DOHH2 (cell line): ENCODE measurements around the gene CSGALNACT2.

Experiments
- H3F3A ChIP-seq: fragments of 200-600 bp; sonication (generic), shearing (Covaris generic); 2 replicates; pipeline ENCODE4 v1.6.0; 2016; ENCODE audit warnings: antibody characterized with exemption, mild to moderate bottlenecking; ENCODE audit not compliant: control insufficient read depth, insufficient read depth
- H3K27ac ChIP-seq: fragments of 200-600 bp; sonication (generic); 2 replicates; pipeline ENCODE4 v1.5.1; 2014; ENCODE audit warnings: low read depth, mild to moderate bottlenecking, low read length, moderate library complexity
- H3K27me3 ChIP-seq: fragments of 200-600 bp; sonication (generic); 2 replicates; pipeline ENCODE4 v1.6.1; 2014; ENCODE audit warnings: mild to moderate bottlenecking, low read length, mixed read lengths; ENCODE audit not compliant: control insufficient read depth
- H3K36me3 ChIP-seq: fragments of 200-600 bp; sonication (generic); 2 replicates; pipeline ENCODE4 v1.6.1; 2014; ENCODE audit warnings: mild to moderate bottlenecking, low read length, moderate library complexity, mixed read lengths; ENCODE audit not compliant: control insufficient read depth
- H3K4me1 ChIP-seq: fragments of 200-600 bp; sonication (generic); 2 replicates; pipeline ENCODE4 v1.6.1; 2014; ENCODE audit warnings: mild to moderate bottlenecking, low read length, mixed read lengths; ENCODE audit not compliant: control insufficient read depth
- H3K4me2 ChIP-seq: fragments of 200-600 bp; sonication (generic); 2 replicates; pipeline ENCODE4 v1.6.0; 2014; ENCODE audit warnings: mild to moderate bottlenecking, low read length, moderate library complexity
- H3K4me3 ChIP-seq: fragments of 200-600 bp; sonication (generic); 2 replicates; pipeline ENCODE4 v1.5.1; 2014; ENCODE audit warnings: mild to moderate bottlenecking, low read length, mixed read lengths
- H3K79me2 ChIP-seq: fragments of 200-600 bp; sonication (generic); 2 replicates; pipeline ENCODE4 v1.6.1; 2014; ENCODE audit warnings: mild to moderate bottlenecking, low read length, mixed read lengths; ENCODE audit not compliant: control insufficient read depth
- H3K9me2 ChIP-seq: fragments of 200-600 bp; sonication (generic); replicated peaks from 2 replicates; pipeline ENCODE4 v1.6.1; 2014; ENCODE audit warnings: mild to moderate bottlenecking, low read length, mixed read lengths; ENCODE audit not compliant: control insufficient read depth
- H3K9me3 ChIP-seq: fragments of 200-600 bp; sonication (generic); 2 replicates; pipeline ENCODE4 v1.6.1; 2014; ENCODE audit warnings: antibody characterized with exemption, low read length, mixed read lengths; ENCODE audit not compliant: control insufficient read depth, insufficient read depth
- H4K20me1 ChIP-seq: fragments of 200-600 bp; sonication (generic); 2 replicates; pipeline ENCODE4 v1.6.0; 2014; ENCODE audit warnings: low read depth, mild to moderate bottlenecking, antibody characterized with exemption, low read length, moderate library complexity; ENCODE audit not compliant: control insufficient read depth, insufficient read depth
- CTCF ChIP-seq: fragments of 200-600 bp; sonication (generic); IDR thresholded peaks from one replicate; pipeline ENCODE4 v1.5.1; 2014; ENCODE audit warnings: antibody characterized with exemption, mild to moderate bottlenecking, low read depth, low read length; ENCODE audit not compliant: poor library complexity, severe bottlenecking
- EZH2phosphoT487 ChIP-seq: fragments of 200-600 bp; sonication (generic); IDR thresholded peaks from 2 replicates; pipeline ENCODE4 v1.6.1; 2017; ENCODE audit warnings: borderline replicate concordance, mild to moderate bottlenecking, antibody characterized with exemption, low read length, moderate library complexity, mixed read lengths

The CSGALNACT2 gene

GRCh38 chr10:43224321-43224720 is 86.1 kb downstream of the CSGALNACT2 start:
- no peaks in the 10 kb centered on the region for H3K9me3 ChIP-seq
- H3K4me1 ChIP-seq = no peaks in the 10 kb centered on the region
- no peak overlapping the region for H3K4me2 ChIP-seq
- no peak overlapping the region for H3K4me3 ChIP-seq
- H4K20me1 ChIP-seq = no peaks in the 10 kb centered on the region
- TF ChIP-seq EZH2phosphoT487 = no peak
- TF ChIP-seq CTCF = no peak
- no peaks in the 10 kb centered on the region for H3K36me3 ChIP-seq
- H3F3A ChIP-seq = no peaks in the 10 kb centered on the region
- no peak overlapping the region for H3K27ac ChIP-seq
- no peaks in the 10 kb centered on the region for H3K9me2 ChIP-seq
- H3K27me3 ChIP-seq = no peaks in the 10 kb centered on the region; the same call in 1 of the 2 replicates
- H3K79me2 ChIP-seq = no peaks in the 10 kb centered on the region

- Histone ChIP-seq H3K27me3 (no peaks in the 10 kb centered on the region; the same call in 1 of the 2 replicates), H3K4me2 (no peak overlapping the region), H3K4me1 (no peaks in the 10 kb centered on the region)
Observed at GRCh38 chr10:43225004-43225786, 87.0 kb downstream of the CSGALNACT2 start.

GRCh38 chr10:43225787-43226153 is 87.5 kb downstream of the CSGALNACT2 start:
- Histone ChIP-seq H3K36me3 (no peaks in the 10 kb centered on the region), H3K27me3 (no peaks in the 10 kb centered on the region; the same call in 1 of the 2 replicates), H3K9me3 (no peaks in the 10 kb centered on the region), H3K4me3 (no peak overlapping the region), H3K27ac (no peak overlapping the region), H3K4me2 (no peak overlapping the region), H4K20me1 (no peaks in the 10 kb centered on the region), H3K79me2 (no peaks in the 10 kb centered on the region), H3F3A (no peaks in the 10 kb centered on the region), H3K9me2 (no peaks in the 10 kb centered on the region), H3K4me1 (no peaks in the 10 kb centered on the region)
- TF ChIP-seq CTCF (no peak), EZH2phosphoT487 (no peak)

More at GRCh38 chr10:43225004-43225786, 87.0 kb downstream of the CSGALNACT2 start:
- Histone ChIP-seq H3K27ac (no peak overlapping the region), H3K79me2 (no peaks in the 10 kb centered on the region), H3K9me3 (no peaks in the 10 kb centered on the region), H4K20me1 (no peaks in the 10 kb centered on the region), H3F3A (no peaks in the 10 kb centered on the region), H3K36me3 (no peaks in the 10 kb centered on the region), H3K9me2 (no peaks in the 10 kb centered on the region), H3K4me3 (no peak overlapping the region)
- TF ChIP-seq CTCF (no peak), EZH2phosphoT487 (no peak)
